ENCODE results near the gene CMC1.
"Not testable (repeated sequence)": the region's sequence is repeated elsewhere in the genome, so short reads cannot be mapped to it uniquely, and the experiment has no call there.

CMC1 gene

DNA sequence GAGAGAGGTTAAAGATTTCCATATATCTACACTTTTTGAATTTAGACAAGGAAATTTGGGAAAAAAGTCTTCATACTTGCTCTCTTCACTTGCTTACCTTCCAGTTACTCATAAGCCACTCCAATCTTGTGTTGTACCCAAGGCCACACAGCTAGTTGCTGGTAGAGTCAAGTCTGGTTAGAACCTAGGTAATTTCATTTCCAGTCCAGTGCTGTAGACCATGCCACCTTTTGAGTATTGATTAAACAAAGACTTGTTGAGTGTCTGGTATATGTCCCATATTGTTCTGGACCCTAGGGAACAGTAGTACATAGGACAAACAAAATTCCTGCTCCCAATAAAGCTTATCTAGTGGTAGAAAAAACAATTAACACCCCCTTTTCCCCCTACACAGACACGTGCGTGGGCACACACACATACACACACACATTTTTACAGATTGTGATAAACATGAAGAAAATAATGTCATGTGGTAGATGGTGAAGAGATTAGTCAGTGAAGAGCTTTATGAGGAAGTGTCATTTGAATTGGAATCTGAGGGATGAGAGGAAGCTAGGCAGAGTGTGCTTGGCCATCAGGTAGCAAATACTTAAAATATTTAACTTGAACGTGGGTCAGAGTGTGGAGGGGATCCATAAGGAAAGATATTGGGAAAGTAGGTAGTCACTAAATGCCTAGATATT lies 2.1 kb downstream of the CMC1 start:
- in situ Hi-C loops (cut with HindIII; ENCODE audit: low sequenced_read_pairs): no loop called here

DNA sequence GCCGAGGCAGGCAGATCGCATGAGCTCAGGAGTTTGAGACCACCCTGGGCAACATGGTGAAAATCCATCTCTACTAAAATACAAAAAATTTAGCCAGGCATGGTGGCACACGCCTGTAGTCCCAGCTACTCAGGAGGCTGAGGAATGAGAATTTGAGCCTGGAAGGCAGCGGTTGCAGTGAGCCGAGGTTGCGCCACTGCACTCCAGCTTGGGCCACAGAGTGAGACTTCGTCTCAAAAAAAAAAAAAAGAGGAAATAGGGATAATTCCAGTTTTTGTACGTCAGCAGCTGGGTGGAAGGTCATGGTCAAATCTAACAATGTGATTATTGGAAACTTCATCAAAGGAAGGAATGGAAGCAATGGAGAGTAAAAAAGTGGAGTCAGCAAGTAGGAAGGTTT lies 3.1 kb downstream of the CMC1 start:
- in situ Hi-C loops (cut with HindIII; ENCODE audit: low sequenced_read_pairs): no loop called here

DNA sequence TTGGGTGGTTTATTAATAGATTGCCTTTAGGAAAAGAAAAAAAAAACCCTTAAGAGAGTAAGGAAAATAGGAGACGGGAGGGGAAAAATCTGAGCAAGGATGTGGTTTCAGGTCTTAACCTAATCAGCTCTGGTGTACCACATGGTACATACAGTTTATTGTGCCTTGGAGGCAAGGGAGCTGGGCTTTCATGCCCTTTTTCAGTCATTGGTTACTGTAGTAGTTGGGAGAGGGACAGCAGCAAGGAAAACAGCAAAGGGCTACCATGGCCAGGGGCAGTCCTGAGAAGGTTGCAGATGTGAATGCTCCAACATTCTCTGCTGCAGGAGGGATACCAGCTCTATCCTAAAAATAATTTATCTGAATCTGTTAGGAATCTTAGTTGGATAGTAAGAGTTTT lies 5.9 kb downstream of the CMC1 start:
- in situ Hi-C loops (cut with HindIII; ENCODE audit: low sequenced_read_pairs): no loop called here

DNA sequence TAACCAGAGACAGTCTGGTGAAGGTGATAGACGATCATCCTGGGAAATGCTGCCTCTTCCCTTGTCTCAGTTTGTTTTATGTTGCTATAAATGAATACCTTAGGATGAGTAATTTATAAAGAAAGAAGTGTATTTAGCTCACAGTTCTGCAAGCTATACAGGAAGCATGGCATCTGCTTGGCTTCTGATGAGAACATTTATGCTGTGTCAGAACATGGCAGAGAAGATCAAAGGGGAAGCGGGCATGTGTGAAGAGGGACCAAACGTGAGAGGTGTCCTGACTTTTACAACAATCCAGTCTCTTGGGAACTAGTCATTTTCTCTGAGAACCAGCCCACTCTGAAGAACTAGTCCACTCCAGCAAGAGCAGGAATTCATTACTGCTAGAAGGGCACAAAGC lies 9.6 kb downstream of the CMC1 start:
- in situ Hi-C loops (cut with HindIII; ENCODE audit: low sequenced_read_pairs): no loop called here

DNA sequence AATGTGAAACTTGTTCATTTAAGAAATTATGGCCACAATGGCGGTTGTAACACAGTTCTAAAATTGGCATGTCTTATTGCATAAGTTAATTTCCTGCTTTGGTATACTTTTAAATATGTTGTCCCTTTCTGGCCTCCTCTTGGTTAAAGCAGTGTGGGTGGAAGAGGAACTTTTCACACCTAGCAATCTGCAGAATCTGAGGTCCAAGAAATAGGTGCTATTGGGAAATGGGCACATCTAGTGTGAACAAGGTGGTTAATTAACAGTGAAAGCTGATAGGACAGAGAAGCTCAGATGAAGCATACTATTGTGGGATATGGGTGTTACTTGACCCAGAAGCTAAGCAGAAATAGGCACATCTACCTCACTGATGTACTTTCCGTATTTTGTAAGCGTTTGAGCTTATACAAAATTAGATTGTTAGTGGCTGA lies 10.6 kb downstream of the CMC1 start:
- in situ Hi-C loops (cut with HindIII; ENCODE audit: low sequenced_read_pairs): no loop called here

DNA sequence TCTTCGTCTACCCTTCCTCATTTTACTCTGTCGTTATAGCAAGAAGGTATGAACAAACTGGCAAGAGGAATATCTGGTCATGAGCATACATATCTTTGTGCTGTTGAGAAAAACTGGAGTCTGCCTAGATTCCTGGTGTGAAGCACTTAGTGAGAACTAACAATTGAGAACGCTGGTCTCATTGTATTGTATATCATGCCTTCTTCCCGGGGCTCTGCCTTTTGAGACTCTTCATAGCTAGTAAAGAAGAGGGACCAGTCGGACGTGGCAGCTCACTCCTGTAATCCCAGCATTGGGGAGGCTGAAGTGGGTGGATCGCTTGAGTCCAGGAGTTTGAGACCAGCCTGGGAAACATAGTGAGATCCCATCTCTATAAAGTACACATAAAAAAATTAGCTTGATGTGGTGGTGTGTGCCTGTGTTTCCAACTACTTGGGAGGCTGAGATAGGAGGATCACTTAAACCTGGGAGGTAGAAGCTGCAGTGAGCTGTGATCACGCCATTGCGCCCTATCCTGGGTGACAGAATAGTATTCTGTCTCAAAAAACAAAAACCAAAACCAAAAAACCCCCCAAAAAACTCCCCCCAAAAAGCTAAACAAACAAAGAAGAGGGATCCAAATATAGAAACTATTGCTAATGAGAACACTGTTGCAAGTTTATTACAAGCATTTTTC lies 11.8 kb downstream of the CMC1 start:
- in situ Hi-C loops (cut with HindIII; ENCODE audit: low sequenced_read_pairs): no loop called here

DNA sequence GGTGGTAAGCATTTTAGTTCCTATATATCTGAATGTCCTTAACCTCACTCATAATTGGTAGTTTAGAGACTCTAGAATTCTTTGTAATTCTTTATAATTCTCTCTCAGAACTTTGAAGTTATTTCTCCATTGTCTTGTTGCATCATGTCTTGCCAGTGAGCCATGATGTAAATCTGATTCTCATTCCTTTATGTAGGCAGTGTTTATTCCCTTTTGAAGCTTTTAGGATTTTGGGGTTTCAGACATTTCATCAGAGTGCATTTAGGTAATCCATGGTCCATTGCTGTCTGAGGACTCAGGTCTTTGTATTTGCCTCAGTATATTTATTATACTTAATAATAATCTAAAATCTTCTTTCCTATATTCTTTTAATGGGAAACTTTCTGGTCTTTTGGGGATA lies 20.6 kb downstream of the CMC1 start:
- in situ Hi-C loops (cut with HindIII; ENCODE audit: low sequenced_read_pairs): no loop called here

DNA sequence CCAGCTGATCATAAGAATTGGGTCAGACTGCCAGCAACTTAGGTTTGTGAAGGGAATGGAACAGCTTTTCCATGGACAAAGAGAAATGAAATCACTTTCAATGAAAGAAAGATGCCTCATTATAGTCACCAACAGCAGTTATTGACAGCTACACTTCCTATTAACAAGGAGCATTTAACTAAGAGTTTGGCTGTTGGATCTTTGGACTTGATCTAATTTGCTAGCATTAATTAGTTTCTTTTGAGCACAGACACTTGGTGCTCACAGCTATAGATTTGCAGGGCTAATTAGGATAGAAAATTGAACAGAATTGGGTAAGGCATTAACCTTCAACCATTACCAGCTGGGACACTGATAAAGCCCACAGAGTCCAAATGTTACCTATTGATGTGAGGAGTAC lies 24.2 kb downstream of the CMC1 start:
- in situ Hi-C loops (cut with HindIII; ENCODE audit: low sequenced_read_pairs): no loop called here

DNA sequence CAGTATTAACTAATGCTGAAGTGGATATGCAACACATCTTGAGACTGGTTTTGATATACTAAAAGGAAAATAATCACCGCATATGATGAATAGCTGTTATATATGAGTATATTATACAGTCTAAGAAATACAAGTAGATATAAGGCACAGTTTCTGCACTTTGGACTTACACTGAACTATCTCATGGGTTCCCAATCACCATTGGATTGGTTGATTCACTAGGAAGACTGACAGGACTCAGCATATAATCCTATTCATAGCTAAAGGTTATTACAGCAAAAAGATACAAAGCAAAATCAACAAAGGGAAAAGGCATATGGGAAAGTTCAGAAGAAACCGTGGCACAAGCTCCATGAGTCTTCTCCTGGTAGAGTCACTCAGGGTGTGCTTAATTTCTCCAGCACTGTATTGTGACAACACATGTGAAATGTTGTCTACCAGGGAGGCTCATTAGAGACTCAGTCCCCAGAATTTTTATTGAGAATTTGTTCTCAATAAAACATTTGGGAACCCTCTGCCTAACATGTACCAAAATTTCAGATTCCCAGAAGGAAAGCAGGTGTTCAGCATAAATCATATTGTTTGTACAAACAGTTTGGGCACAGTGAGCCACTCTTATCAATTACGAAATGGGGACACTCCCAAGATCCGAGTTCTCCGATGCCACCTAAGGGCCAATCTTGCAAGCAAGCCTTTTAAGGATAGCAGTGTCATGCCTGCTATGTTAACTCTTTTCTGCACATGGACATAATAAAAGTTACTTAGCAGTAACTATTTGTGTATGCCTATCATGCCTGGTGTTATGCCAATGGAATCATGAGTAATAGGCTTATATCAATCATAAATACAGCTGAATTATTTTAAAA lies 26.8 kb downstream of the CMC1 start:
- in situ Hi-C loops (cut with HindIII; ENCODE audit: low sequenced_read_pairs): no loop called here

DNA sequence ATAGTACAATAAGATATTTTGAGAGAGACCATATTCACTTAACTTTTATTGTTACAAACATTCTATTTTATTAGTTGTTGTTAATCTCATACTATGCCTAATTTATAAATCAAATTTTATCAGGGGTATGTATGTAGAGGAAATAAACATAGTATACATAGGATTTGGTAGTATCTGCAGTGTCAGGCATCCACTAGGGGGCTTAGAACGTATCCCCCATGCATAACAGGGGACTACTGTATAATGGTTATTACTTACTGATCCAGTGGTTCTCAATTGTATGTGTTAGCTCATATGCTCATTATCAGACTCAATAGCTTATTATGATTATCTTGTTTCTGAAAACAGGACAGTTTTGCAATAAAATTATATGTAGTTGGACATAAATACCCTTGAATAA lies 27.6 kb downstream of the CMC1 start:
- in situ Hi-C loops (cut with HindIII; ENCODE audit: low sequenced_read_pairs): no loop called here

DNA sequence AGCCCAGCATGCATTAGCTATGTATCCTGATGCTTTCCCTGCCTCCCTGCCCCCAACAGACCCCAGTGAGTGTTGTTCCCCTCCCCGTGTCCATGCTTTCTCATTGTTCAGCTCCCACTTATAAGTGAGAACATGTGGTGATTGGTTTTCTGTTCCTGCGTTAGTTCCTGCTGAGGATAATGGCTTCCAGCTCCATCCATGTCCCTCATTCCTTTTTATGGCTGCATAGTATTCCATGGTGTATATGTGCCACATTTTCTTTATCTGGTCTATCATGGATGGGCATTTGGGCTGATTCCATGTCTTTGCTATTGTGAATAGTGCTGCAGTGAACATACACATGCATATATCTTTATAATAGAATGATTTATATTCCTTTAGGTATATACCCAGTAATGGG lies 28.5 kb downstream of the CMC1 start:
- in situ Hi-C loops (cut with HindIII; ENCODE audit: low sequenced_read_pairs): not testable (repeated sequence)

DNA sequence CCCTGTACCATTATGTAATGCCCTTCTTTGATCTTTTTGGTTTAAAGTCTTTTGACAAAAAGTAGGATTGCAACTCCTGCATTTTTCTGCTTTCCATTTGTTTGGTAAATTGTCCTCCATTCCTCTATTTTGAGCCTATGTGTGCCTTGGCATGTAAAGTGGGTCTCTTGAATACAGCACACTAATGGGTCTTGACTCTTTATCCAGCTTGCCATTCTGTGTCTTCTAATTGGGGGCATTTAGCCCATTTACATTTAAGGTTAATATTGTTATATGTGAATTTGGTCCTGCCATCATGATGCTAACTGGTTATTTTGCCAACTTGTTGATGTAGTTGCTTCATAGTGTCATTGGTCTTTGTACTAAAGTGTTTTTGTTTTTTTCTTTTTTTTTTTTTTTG lies 32.4 kb downstream of the CMC1 start:
- in situ Hi-C loops (cut with HindIII; ENCODE audit: low sequenced_read_pairs): no loop called here

DNA sequence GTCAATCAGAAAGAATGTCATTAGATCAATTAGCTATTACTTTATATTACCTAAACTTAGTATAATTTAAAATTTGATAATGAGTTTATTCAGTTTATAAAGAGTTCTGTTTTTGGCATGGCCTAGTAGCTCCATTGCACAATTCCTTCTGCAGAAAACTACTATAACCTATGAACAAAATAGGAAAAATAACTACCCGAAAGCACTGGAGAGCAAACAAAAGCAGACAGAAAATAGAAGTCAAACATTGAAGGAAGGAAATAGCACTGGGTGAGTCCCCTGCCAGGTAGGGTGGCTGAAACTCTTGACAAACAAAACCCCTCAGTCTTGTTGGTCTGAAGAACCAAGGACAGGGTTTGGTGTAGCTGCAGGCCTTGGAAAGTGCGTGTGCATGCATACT lies 37.5 kb downstream of the CMC1 start:
- in situ Hi-C loops (cut with HindIII; ENCODE audit: low sequenced_read_pairs): no loop called here

DNA sequence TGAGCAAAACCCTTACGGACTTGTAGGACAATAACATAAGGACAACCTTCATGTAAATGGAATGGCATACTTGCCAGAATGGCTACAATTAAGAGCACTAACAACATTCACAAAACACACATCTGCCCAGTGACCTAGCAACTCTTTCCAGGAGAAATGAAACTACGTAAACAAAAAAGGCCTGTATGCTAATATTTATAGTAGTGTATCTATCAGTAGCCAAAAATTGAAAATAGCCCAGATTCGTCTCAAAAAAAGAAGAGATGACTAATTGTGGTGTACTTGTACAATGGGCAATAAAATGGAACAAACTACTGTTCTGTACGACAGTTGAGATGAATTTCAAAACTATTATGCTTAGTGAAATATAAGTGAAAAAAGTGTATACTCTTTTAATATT lies 38.4 kb downstream of the CMC1 start:
- in situ Hi-C loops (cut with HindIII; ENCODE audit: low sequenced_read_pairs): no loop called here

DNA sequence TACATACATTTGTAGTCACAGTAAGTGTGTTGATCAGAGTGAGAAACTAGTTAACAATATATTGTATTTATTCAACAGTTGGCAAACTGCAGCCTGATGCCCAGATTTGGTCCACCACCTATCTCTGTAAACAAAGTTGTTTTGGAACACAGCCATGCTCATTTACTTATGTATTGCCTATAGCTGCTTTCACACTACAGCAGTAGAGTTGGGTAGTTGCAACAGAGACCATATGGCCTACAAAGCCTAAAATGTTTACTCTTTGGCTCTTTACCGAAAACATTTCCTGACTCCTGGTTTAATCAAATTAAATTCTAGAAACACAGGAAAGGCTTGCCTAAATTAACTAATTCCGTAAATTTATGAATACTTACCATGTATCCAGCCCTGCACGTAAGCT lies 39.4 kb downstream of the CMC1 start:
- in situ Hi-C loops (cut with HindIII; ENCODE audit: low sequenced_read_pairs): no loop called here

DNA sequence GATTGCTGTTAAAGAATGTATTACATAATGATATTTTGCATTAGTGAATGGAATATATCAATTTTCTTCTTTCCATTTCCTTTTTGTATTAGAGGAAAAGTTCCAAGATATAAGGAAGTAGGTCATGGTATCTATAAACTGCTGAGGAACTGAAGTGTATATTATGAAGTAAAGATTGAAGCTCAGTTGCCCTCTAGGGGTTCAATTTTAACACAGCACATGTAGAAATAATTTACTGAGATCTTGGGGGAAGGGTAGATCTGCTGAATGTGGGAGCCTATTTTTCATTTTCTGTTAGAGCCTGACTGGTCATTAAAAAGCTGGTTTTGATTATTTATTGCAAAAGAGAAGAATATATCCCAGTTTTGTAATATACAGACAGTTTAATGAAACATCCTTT lies 45.2 kb downstream of the CMC1 start:
- in situ Hi-C loops (cut with HindIII; ENCODE audit: low sequenced_read_pairs): no loop called here

DNA sequence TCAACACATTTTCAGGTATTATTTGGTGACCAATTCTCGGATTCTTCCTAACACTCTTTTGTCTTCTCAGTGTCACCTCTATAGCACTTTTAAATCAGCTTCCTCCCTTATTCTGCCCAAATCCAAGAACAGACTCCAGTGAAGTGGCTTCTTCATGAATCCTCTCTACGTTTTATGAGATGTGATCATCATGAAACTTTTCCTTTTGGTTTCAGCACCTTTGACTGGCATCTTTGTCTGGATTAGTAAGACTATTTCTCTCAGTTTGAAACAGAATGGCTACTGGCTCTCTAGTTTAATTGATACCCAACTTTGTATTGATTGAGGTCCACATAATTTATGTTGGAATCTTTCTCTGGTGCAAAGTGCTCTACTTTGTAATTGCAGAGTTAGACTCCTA lies 45.6 kb downstream of the CMC1 start:
- in situ Hi-C loops (cut with HindIII; ENCODE audit: low sequenced_read_pairs): no loop called here

DNA sequence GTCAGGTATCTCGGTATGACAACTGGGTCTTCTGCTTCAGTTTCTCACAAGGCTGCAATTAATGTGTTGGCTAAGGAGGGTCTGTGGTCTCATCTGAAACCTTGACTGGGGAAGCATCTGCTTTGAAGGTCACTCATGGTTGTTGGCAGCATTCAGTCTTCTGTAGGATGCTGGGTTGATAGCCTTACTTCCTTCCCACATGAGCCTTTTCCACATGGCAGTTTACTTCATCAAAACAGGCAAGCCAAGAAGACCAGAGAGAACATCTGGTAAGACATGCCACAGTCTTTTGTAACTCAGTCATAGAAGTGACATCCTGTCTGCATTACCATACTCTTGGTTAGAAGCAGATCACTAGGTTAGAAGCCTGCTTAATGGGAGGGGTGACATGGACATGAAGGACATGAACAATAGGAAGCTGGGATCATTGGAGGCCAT lies 49.5 kb downstream of the CMC1 start:
- in situ Hi-C loops (cut with HindIII; ENCODE audit: low sequenced_read_pairs): no loop called here

DNA sequence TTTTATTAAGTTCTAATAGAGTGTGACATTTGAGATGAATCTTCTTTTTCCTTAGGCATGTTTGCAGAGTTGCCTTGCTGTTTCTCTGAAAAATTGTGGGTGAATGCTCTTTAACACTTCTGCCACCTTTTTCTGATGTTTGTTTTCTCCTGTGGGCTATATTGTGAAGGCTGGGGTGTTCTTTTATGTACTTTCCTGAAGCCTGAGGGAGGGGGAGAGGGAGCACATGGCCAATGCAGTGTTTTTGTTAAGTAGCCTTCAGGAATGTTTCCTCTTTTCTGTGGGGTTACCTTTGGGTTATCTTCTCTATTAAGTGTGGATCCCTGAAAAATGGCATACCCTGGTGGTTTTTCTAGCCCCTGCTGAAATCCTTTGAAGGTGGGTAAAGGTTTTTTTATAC lies 50.2 kb downstream of the CMC1 start:
- in situ Hi-C loops (cut with HindIII; ENCODE audit: low sequenced_read_pairs): no loop called here

DNA sequence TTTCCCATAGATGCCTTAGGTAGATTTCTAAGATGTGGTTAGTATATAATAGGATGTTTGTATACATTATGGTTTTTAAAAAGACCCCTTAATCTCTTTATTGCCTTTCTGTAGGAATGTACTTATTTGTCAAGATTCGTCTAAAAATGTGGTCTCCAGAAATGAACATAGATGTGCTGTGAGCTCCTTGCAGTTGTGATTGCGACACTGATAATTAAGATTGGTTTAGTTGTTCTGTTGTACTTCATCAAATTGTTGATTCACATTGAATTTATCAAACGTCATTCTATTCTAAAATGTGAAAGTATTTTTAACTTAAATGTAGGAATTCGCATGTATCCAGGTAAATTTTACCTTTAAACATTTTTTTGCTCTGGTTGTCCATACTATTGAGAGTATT lies 51.2 kb downstream of the CMC1 start:
- in situ Hi-C loops (cut with HindIII; ENCODE audit: low sequenced_read_pairs): no loop called here

DNA sequence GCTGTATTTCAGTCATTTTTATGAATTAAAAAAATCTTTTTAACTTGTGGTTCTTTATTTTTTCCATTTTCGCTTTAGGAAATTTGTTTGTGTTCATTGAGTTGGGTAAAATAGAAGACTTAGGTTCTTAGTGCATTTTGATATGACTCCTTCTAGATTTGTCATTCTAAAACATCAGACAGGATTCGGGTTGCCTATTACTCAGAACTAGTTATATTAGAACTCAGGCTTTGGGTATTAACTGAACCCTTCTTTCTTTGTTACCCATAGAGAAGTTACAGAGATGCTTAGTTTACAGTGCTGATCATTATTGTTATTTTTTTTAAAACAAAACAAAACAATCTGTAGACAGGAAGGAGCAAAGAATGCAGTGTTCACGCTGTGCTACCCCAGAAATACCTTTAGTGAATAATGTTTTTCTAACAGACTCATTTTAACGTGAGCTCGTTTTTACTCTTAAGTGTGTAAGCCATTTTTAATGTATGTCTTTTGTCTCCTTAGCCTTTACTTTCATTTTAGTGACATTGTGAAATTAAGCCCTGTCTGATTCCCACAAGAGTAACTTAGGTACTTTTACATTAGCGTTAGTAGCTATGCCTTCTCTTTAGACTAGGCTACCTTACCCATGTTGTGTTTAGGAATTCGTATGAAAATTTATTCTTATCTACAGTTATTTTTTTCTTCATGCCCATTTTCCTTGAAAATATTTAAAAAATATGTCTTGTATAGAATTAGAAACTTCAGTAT lies 53.4 kb downstream of the CMC1 start:
- in situ Hi-C loops (cut with HindIII; ENCODE audit: low sequenced_read_pairs): no loop called here
